IPS-18c (cell line): Measurements from ENCODE around the gene ABR.
"Not testable (repeated sequence)": the region's sequence is repeated elsewhere in the genome, so short reads cannot be mapped to it uniquely, and the experiment has no call there.

ENCODE experiments used
- H3K4me3 ChIP-seq: 2 replicates; pipeline ENCODE4 v1.7.0; 2013; ENCODE audit warnings: low read depth, mild to moderate bottlenecking, low read length, moderate library complexity; ENCODE audit not compliant: insufficient read depth
- H3K9me3 ChIP-seq: one replicate; pipeline ENCODE4 v1.6.1; 2013; ENCODE audit warnings: mild to moderate bottlenecking, low read length, moderate library complexity; ENCODE audit not compliant: control insufficient read depth, insufficient read depth

ABR gene

GRCh38 chr17:995324-995723 lies 184.5 kb downstream of the ABR start:
- not testable (repeated sequence) for H3K4me3 ChIP-seq, H3K9me3 ChIP-seq

GRCh38 chr17:992933-993332 lies 186.8 kb downstream of the ABR start:
- H3K9me3 ChIP-seq = no peaks in the 10 kb centered on the region
- H3K4me3 ChIP-seq = no peak overlapping the region

DNA sequence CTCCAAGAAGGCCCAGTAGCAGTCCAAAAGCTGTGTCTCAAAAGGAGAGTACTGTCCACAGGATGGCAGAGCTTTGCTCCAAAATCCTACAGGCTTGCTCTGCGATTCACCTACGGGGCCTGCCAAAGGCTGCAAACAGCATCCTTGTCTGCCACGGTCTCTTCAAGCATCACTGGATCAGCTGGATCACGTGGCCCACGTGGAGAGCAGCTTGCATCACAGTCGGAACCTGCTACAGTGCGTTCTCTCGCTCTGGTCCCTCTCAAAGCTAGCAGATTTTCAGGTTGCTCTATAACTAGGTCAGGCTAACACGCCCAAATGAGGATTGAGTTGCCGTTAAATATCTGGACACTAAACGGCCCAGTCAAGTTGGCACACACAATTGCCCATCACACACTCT lies 191.2 kb downstream of the ABR start:
- Histone ChIP-seq H3K9me3 (no peaks in the 10 kb centered on the region), H3K4me3 (no peak overlapping the region)

DNA sequence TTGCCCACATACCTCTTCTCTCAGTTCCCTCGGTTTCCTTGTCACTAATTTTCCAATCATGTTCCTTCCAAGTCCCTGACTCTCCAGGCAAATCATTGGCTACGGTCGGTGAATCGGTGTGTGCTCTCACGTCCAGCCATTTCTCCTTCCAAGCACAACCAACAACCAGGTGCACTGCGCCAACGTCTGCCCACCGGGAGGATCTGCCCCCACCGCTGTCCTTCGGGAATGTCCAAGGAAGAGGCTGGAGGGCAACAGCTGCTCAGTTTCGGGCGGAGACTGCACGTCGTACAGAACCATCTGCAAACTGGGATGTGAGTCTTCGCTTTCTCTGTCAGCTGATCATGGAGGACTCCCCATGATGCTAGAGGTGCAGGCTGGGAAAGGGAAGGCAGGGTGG lies 191.8 kb downstream of the ABR start:
- no peaks in the 10 kb centered on the region for H3K9me3 ChIP-seq
- H3K4me3 ChIP-seq = no peak overlapping the region

DNA sequence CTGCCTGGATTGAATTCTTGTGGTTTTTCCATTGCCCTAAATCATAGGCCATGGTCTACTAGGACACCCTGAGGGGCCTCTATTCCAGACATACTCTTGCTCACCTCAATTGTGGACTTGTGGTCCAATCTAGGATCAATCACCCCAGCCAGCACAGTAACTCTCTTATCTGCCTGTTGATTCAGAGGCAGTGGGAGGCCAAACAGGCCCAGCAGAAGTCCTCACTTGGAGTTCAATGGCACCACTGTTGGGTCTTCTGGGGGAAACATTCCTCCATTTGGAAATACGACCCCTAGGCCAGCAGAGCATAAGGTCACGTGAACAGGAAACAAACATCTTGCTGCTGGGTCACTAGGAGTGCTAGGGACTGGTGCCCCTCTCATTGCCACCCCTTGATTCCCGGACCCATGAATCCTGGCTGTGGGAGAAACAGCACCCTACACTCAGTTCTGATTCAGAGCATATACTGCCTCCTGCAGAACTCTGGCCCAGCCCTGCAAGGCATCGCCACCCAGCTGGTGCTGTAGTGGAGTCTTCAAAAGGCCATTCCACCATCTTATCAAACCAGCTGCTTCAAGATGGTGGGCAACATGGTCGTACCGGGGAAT lies 193.4 kb downstream of the ABR start:
- Histone ChIP-seq H3K9me3 (no peaks in the 10 kb centered on the region), H3K4me3 (no peak overlapping the region)

GRCh38 chr17:983921-984320 lies 195.9 kb downstream of the ABR start:
- Histone ChIP-seq H3K9me3 (no peaks in the 10 kb centered on the region), H3K4me3 (no peak overlapping the region)

DNA sequence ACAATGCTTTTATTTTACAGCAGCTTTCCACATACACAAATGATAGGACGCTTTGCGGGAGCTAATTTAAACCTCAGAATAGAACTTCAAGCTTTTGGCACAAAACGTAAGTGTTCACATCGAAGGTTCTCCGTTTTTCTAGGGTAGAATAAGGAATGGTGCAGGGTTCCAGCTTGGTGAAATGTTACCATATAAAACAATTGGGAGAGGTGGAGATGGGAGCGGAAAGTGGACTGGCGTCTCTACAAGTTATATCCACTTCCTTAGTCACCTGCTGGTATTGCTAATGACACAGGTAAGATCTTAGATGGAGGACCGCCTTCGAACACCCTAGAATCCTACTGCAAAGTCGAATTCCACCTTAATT lies 198.5 kb downstream of the ABR start:
- no peak overlapping the region for H3K4me3 ChIP-seq
- no peaks in the 10 kb centered on the region for H3K9me3 ChIP-seq

DNA sequence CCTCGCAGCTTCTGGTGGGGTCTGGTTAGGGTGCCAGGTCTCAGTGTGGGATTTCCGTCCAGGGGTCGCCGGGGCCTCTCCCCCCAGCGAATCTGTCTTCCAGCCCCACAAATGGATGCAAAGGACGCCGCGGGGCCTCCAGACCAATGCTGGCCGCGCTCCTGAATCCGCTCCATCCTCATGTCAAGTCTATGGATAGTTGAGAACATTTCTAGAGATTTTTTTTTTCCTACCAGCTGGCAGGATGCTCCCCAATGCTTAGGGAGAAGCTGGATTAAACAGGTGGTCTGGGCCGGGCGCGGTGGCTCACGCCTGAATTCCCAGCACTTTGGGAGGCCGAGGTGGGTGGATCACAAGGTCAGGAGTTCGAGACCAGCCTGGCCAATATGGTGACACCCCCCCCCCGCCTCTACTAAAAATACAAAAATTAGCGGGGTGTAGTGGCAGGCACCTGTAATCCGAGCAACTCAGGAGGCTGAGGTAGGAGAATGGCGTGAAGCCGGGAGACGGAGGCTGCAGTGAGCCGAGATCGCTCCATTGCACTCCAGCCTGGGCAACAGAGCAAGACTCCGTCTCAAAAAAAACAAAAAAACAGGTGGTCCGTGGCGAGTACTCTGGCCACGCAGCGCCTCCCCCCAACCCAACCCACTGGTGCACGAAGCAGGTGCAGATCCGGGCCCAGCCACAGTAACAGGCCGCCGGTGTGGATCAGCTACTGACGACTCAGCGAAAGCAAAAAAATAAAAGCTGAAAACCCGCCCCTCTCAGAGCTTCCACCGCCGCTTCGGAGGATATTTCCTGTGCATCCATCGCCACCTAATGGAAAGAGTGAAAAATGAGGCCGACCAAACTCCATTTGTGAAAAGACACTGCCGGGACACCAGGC lies 199.1 kb downstream of the ABR start:
- H3K4me3 ChIP-seq = peak overlapping the region; percentile 61; the same call in 1 of the 2 replicates
- no peaks in the 10 kb centered on the region for H3K9me3 ChIP-seq

GRCh38 chr17:979539-980405 lies 200.0 kb downstream of the ABR start, which contains the start of gene NXN:
Gene NXN (minus strand): TSS chr17:979776.
- H3K9me3 ChIP-seq = no peaks in the 10 kb centered on the region
- peak within 1 kb of the TSS; percentile 71 for H3K4me3 ChIP-seq

DNA sequence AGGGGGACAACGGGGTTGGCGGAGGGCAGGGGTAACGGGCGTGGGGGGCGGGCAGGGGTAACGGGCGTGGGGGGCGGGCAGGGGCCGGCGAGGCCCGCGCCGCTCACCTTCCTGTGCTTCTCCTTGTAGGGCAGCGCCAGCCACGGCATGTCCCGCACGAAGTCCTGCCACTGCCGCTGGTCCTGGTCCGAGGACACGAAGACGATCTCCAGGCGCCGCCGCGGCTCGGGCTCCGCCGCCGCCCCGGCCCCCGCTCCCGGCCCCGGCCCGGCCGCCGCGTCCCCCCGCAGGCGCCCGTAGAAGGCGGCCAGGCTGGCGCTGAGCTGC lies 200.6 kb downstream of the ABR start:
- no peaks in the 10 kb centered on the region for H3K9me3 ChIP-seq
- peak overlapping the region; percentile 71; the same call in 1 of the 2 replicates for H3K4me3 ChIP-seq

DNA sequence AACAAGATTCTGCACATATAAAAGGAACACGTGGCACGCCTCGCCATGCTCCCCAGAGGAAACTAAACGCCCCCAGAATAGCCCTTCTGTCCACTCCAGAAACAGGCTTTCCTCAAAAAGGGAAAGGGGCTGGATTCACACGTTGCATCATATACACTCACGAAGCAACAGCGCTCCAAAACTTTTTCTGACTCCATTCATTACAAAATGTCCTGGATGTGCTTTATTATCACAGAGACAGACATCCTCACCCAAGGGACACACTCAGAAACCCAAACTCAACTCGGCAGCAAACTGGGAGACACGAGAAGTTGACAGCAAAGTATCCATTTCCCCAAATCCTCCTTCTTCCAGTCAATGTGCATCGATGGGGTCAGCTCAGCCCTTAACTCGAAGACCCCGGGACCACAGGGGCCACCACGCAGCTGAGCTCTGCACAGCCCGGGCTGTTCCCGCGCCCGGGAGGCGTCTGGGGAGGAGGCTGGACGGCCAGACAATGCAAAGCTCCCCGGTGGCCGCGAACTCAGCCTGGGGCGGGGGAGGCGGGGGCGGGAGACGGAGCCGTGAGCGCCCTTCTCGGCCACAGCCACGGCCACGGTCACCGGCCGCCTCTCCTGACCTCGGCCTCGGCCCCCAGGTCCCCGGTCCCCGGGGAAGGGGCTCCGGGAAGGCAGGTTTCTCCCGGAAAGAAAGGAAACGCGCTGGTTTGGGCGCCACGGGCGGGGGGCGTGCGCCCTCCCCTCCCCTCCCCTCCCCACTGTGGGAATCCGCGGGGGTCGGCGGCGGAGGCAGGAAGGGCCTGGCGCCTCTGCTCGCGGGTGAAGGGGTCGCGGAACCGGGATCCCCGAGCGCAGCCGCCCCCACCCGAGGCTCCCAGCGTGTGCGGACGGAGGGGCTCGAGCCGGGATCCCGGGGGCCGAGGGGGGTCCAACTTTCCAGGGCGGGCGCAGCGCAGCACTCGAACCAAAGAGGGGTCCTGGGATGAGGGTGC lies 201.4 kb downstream of the ABR start:
- Histone ChIP-seq H3K9me3 (no peaks in the 10 kb centered on the region), H3K4me3 (peak overlapping the region; percentile 59)

GRCh38 chr17:977166-977565 lies 202.6 kb downstream of the ABR start:
- no peak overlapping the region; the same call in 1 of the 2 replicates for H3K4me3 ChIP-seq
- H3K9me3 ChIP-seq = no peaks in the 10 kb centered on the region

DNA sequence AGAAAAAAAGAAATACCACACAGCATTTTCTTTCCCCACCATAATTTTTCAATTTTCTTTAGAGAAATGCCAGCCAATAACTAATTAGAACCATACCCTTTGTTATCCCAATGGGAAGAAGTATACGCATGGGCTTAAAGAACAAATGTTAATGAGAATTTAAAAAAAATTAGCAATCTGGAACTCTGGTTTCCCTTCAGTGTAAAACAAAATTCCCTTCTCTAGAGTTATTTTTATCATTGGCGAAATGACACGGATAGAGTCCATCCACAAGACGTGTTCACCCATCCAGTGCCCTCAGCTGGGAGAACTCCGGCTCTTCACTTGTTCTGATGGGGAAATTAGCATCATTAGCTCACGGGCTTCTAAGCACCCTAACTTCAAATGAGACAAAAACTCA lies 203.5 kb downstream of the ABR start:
- Histone ChIP-seq H3K9me3 (no peaks in the 10 kb centered on the region), H3K4me3 (no peak overlapping the region)

DNA sequence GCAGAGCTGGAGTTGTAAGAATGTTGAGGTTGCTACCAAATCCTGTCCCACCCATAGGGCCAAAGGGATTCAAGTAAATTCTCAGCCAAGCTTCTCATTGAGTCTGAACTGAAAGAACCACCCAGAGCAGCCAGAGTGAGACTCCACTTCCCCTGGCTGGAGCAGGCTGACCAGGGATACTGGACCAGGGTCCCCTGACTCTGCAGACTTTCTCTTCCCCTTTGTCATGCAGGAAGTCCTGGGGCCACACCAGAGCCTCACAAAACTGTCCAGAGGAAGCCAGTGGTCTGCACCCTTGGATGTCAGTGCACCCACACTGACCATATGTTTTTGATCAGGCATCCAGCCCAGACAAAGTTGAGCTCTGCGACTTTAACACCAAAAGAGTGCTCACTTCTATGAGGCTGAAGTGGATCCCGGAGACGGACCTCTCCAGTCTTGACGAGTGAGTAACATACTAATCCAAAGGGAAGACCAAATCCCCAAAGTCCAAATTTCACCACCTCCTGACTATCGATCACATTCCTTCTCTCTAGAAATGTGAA lies 204.3 kb downstream of the ABR start:
- H3K9me3 ChIP-seq = no peaks in the 10 kb centered on the region
- peak overlapping the region; percentile 9; the same call in 1 of the 2 replicates for H3K4me3 ChIP-seq

DNA sequence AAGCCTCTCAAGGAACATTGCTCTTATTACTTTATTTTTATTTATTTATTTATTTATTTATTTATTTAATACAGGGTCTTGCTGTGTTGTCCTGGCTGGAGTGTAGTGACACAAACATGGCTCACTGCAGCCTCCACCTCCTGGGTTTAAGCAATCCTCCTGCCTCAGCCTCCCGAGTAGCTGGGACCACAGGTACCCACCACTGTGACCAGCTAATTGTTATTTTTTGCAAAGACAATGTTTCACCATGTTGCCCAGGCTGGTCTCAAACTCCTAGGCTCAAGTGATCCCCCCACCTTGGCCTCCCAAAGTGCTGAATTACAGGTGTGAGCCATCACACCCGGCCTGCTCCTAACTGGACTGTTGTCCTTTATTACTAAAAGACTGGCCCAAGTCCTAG lies 205.0 kb downstream of the ABR start:
- not testable (repeated sequence) for H3K9me3 ChIP-seq, H3K4me3 ChIP-seq

- Histone ChIP-seq H3K4me3 (no peak overlapping the region), H3K9me3 (no peaks in the 10 kb centered on the region)
These were observed 206.7 kb downstream of the ABR start for GRCh38 chr17:973053-973452.
